GM12878 (cell line): Measurements from ENCODE around the gene GAS2L2. TPM values are rescaled to one million over a fixed set of nuclear protein-coding genes. Genes with fewer than 3 reads are reported as not detected.

Source experiments
- ATAC-seq: fragments of 200-7000 bp; cut with Tn5 transposase; 3 replicates; pipeline ENCODE4 v1.9.1; 2020; ENCODE audit warnings: mild to moderate bottlenecking, moderate library complexity
- BruUV-seq: library from RNA; stranded (reverse); fragments of 400-500 nt; replicated peaks from 2 replicates; lab custom pipeline; 2021; lab: Mats Ljungman, UMichigan
- CTCF ChIA-PET: fragments of 300-600 bp; sonication (Branson Sonifier 250); formaldehyde crosslinking; extraction: SDS; loops from one replicate; lab custom pipeline; 2021; ENCODE audit warnings: inconsistent platforms; lab: Yijun Ruan, JAX
- POLR2A ChIA-PET: fragments of 350-600 bp; formaldehyde crosslinking; extraction: SDS; loops from one replicate; lab custom pipeline; 2021; ENCODE audit warnings: inconsistent platforms; lab: Charles Lee
- RAD21 ChIA-PET: fragments of 300-600 bp; sonication (Branson Sonifier 250); formaldehyde crosslinking; loops from one replicate; lab custom pipeline; 2023; ENCODE audit warnings: antibody characterized with exemption; ENCODE audit not compliant: unreplicated experiment; lab: Charles Lee
- SMC1A ChIA-PET: fragments of 300-600 bp; sonication (Branson Sonifier 250); formaldehyde crosslinking; loops from one replicate; lab custom pipeline; 2023; ENCODE audit not compliant: unreplicated experiment, uncharacterized antibody; lab: Charles Lee
- DNase-seq: peaks from one replicate; pipeline ENCODE4 v3.0.0-alpha.2; 2011; ENCODE audit warnings: low read depth, low spot score
- FAIRE-seq: peaks from 3 replicates; lab custom pipeline; 2011; peaks lifted over from hg19 to GRCh38; lab: Jason Lieb, UNC
- H2AFZ ChIP-seq: 2 replicates; pipeline ENCODE4 v1.6.0; 2011; ENCODE audit warnings: low read depth, low read length, control low read depth; ENCODE audit not compliant: control insufficient read depth
- H3K27ac ChIP-seq: 2 replicates; pipeline ENCODE4 v1.5.1; 2011; ENCODE audit warnings: control low read depth; ENCODE audit not compliant: control insufficient read depth, insufficient read depth
- H3K27me3 ChIP-seq, 2 experiments: replicated peaks in 1 of 2; 2 replicates each; pipeline versions ENCODE4 v1.6.0 to v1.6.1; 2011; ENCODE audit warnings: low read length in 1 of 2; ENCODE audit not compliant: control insufficient read depth in 2 of 2, insufficient read depth in 2 of 2
- H3K36me3 ChIP-seq, 2 experiments: 2 replicates each; pipeline ENCODE4 v1.5.1; 2011; ENCODE audit warnings: low read length in 1 of 2; ENCODE audit not compliant: control insufficient read depth in 2 of 2, insufficient read depth in 2 of 2
- H3K4me1 ChIP-seq: 2 replicates; pipeline ENCODE4 v1.6.1; 2011; ENCODE audit warnings: mild to moderate bottlenecking, low read length, moderate library complexity, mixed read lengths; ENCODE audit not compliant: control insufficient read depth, insufficient read depth
- H3K4me2 ChIP-seq: 2 replicates; pipeline ENCODE4 v1.6.0; 2011; ENCODE audit warnings: control low read depth; ENCODE audit not compliant: control insufficient read depth, insufficient read depth
- H3K4me3 ChIP-seq: fragments of 200-600 bp; sonication (generic); 2 replicates; pipeline ENCODE4 v1.5.1; 2016
- H3K79me2 ChIP-seq: 2 replicates; pipeline ENCODE4 v1.6.0; 2011; ENCODE audit warnings: low read length; ENCODE audit not compliant: control insufficient read depth, insufficient read depth
- H3K9ac ChIP-seq: 2 replicates; pipeline ENCODE4 v1.8.0; 2011; ENCODE audit warnings: low read length, control low read depth, mixed read lengths; ENCODE audit not compliant: control insufficient read depth, insufficient read depth
- H3K9me3 ChIP-seq: replicated peaks from 3 replicates; pipeline ENCODE4 v1.5.1; 2011; ENCODE audit warnings: mild to moderate bottlenecking, low read length; ENCODE audit not compliant: control insufficient read depth, insufficient read depth
- H4K20me1 ChIP-seq: 2 replicates; pipeline ENCODE4 v1.6.0; 2011; ENCODE audit not compliant: control insufficient read depth, insufficient read depth
- CBX5 ChIP-seq: sonication (generic); IDR thresholded peaks from 2 replicates; pipeline ENCODE4 v1.6.1; 2016; ENCODE audit warnings: low read depth, moderate library complexity, mild to moderate bottlenecking, inconsistent platforms
- CHD4 ChIP-seq: fragments of 200-600 bp; sonication (generic); IDR thresholded peaks from 2 replicates; pipeline ENCODE4 v1.6.1; 2016; ENCODE audit warnings: mild to moderate bottlenecking
- NFXL1 ChIP-seq: fragments of 450-650 bp; IDR thresholded peaks from 2 replicates; pipeline ENCODE4 v1.6.1; 2017; ENCODE audit warnings: antibody characterized with exemption, mild to moderate bottlenecking, borderline replicate concordance
- POLR2AphosphoS5 ChIP-seq: IDR thresholded peaks from 2 replicates; pipeline ENCODE4 v1.6.1; 2011; ENCODE audit warnings: mild to moderate bottlenecking, low read length, inconsistent platforms
- RCOR1 ChIP-seq: conservative IDR thresholded peaks from 2 replicates; pipeline ENCODE4 v1.6.1; 2012; ENCODE audit warnings: low read depth, low read length, improper control_type of control experiment
- ZNF592 ChIP-seq: fragments of 450-650 bp; IDR thresholded peaks from 2 replicates; pipeline ENCODE4 v1.6.1; 2017; ENCODE audit warnings: mild to moderate bottlenecking, moderate library complexity
- WGBS: methylation state at CpG from one replicate; pipeline ENCODE4 v1.1.6; 2016; ENCODE audit warnings: low lambda C conversion rate; ENCODE audit not compliant: insufficient replicate concordance, insufficient coverage; ENCODE audit errors: missing lambda C conversion rate; 5-methylcytosine and 5-hydroxymethylcytosine counted together
- in situ Hi-C: fragments of 300-500 bp; cut with MboI; formaldehyde crosslinking; loops from 9 replicates; pipeline ENCODE4 v1.14.3; 2018; ENCODE audit warnings: mixed read lengths
- intact Hi-C: fragments of 100-400 bp; cut with micrococcal nuclease; formaldehyde crosslinking; loops from one replicate; pipeline ENCODE4 v1.14.2; 2022; ENCODE audit not compliant: unreplicated experiment
- polyA plus RNA-seq, 11 experiments: library from polyadenylated mRNA; depleted of rRNA in 4 of 11; unstranded in 6 of 11; stranded (reverse) in 5 of 11; fragments of >200 nt; fragmentation: Nextera tagmentation in 4 of 11; fragmentation: Illumina TruSeq in 1 of 11; extraction: Ambion mirVana in 4 of 11; extraction: Trizol in 1 of 11; gene quantifications; 1 replicate in 1 of 11; 2 replicates in 10 of 11; pipeline versions ENCODE4 v1.2.1 to v1.2.3, GENCODE V29; 2011 to 2016; ENCODE audit warnings: inconsistent platforms in 2 of 11, missing spikeins in 2 of 11, low read depth in 1 of 11
- total RNA-seq, 4 experiments: library from RNA; depleted of rRNA in 3 of 4; stranded (reverse); fragments of >200 nt in 3 of 4; fragmentation: Illumina TruSeq in 1 of 4; extraction: Trizol in 1 of 4; gene quantifications; 2 replicates each; pipeline versions ENCODE4 v1.2.1 to v1.2.3, GENCODE V29; 2013 to 2021
- TF ChIP-seq, protein P1 (sequence below): fragments of 450-650 bp; IDR thresholded peaks from 2 replicates; pipeline ENCODE4 v1.6.1; 2017; ENCODE audit warnings: mild to moderate bottlenecking, moderate library complexity
- TF ChIP-seq, protein P2 (sequence below): fragments of 450-650 bp; IDR thresholded peaks from 2 replicates; pipeline ENCODE4 v1.6.1; 2017; ENCODE audit warnings: antibody characterized with exemption, mild to moderate bottlenecking, moderate library complexity
- TF ChIP-seq, protein P3 (sequence below): fragments of 450-650 bp; IDR thresholded peaks from 2 replicates; pipeline ENCODE4 v1.6.1; 2016; ENCODE audit warnings: mild to moderate bottlenecking

Gene GAS2L2
- total and polyA plus RNA-seq, 10 of the 15 experiments (the other 5 are each of a cell fraction or from before 2014, with no cell fraction given): 0.01 TPM; not detected in 9

GRCh38 chr17:35750526-35751395 lies 2.3 kb downstream of the GAS2L2 start:
- H3K4me1 ChIP-seq: no peaks in the 10 kb centered on the region
- ChIA-PET RAD21 (interaction anchor here (1.0 to 4.5 kb wide), 2 partner anchors 138 to 196 kb away, joined by 5 to 55 read pairs; no protein-coding TSS in a partner anchor), POLR2A (no interaction called here), CTCF (interaction anchor here (2.3 kb wide), 1 partner anchor 137 kb away, joined by 9 read pairs; no protein-coding TSS in a partner anchor), SMC1A (interaction anchor here (0.6 kb wide), 1 partner anchor 115 kb away, joined by 3 read pairs; no protein-coding TSS in a partner anchor)
- intact Hi-C loops: no loop called here
- no peak overlapping the region for H3K27ac ChIP-seq
- FAIRE-seq (no peak), DNase-seq (no peak), ATAC-seq (no peak)
- no peaks in the 10 kb centered on the region for H4K20me1 ChIP-seq
- H3K27me3 ChIP-seq: peaks cover 2 to 6% of the 10 kb centered on the region in 2 experiments; a peak in 3 of 4 replicates
- no peak overlapping the region for H3K4me3 ChIP-seq
- in situ Hi-C loops: no loop called here
- no peak overlapping the region for H3K4me2 ChIP-seq
- H3K9ac ChIP-seq: no peak overlapping the region
- H3K36me3 ChIP-seq: no peaks in the 10 kb centered on the region
- H3K9me3 ChIP-seq: no peaks in the 10 kb centered on the region
- 77% methylated on average over 10 of the region's 10 CpGs for WGBS
- no TSS peak for BruUV-seq
- H2AFZ ChIP-seq: no peak overlapping the region
- no peaks in the 10 kb centered on the region for H3K79me2 ChIP-seq
- TF ChIP-seq ZNF592 (no peak), POLR2AphosphoS5 (no peak), RCOR1 (no peak), NFXL1 (no peak), CHD4 (no peak), CBX5 (no peak)
- TF ChIP-seq, protein P1, sequence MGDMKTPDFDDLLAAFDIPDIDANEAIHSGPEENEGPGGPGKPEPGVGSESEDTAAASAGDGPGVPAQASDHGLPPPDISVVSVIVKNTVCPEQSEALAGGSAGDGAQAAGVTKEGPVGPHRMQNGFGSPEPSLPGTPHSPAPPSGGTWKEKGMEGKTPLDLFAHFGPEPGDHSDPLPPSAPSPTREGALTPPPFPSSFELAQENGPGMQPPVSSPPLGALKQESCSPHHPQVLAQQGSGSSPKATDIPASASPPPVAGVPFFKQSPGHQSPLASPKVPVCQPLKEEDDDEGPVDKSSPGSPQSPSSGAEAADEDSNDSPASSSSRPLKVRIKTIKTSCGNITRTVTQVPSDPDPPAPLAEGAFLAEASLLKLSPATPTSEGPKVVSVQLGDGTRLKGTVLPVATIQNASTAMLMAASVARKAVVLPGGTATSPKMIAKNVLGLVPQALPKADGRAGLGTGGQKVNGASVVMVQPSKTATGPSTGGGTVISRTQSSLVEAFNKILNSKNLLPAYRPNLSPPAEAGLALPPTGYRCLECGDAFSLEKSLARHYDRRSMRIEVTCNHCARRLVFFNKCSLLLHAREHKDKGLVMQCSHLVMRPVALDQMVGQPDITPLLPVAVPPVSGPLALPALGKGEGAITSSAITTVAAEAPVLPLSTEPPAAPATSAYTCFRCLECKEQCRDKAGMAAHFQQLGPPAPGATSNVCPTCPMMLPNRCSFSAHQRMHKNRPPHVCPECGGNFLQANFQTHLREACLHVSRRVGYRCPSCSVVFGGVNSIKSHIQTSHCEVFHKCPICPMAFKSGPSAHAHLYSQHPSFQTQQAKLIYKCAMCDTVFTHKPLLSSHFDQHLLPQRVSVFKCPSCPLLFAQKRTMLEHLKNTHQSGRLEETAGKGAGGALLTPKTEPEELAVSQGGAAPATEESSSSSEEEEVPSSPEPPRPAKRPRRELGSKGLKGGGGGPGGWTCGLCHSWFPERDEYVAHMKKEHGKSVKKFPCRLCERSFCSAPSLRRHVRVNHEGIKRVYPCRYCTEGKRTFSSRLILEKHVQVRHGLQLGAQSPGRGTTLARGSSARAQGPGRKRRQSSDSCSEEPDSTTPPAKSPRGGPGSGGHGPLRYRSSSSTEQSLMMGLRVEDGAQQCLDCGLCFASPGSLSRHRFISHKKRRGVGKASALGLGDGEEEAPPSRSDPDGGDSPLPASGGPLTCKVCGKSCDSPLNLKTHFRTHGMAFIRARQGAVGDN: no peak
- TF ChIP-seq, protein P2, sequence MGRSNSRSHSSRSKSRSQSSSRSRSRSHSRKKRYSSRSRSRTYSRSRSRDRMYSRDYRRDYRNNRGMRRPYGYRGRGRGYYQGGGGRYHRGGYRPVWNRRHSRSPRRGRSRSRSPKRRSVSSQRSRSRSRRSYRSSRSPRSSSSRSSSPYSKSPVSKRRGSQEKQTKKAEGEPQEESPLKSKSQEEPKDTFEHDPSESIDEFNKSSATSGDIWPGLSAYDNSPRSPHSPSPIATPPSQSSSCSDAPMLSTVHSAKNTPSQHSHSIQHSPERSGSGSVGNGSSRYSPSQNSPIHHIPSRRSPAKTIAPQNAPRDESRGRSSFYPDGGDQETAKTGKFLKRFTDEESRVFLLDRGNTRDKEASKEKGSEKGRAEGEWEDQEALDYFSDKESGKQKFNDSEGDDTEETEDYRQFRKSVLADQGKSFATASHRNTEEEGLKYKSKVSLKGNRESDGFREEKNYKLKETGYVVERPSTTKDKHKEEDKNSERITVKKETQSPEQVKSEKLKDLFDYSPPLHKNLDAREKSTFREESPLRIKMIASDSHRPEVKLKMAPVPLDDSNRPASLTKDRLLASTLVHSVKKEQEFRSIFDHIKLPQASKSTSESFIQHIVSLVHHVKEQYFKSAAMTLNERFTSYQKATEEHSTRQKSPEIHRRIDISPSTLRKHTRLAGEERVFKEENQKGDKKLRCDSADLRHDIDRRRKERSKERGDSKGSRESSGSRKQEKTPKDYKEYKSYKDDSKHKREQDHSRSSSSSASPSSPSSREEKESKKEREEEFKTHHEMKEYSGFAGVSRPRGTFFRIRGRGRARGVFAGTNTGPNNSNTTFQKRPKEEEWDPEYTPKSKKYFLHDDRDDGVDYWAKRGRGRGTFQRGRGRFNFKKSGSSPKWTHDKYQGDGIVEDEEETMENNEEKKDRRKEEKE: no peak
- TF ChIP-seq, protein P3, sequence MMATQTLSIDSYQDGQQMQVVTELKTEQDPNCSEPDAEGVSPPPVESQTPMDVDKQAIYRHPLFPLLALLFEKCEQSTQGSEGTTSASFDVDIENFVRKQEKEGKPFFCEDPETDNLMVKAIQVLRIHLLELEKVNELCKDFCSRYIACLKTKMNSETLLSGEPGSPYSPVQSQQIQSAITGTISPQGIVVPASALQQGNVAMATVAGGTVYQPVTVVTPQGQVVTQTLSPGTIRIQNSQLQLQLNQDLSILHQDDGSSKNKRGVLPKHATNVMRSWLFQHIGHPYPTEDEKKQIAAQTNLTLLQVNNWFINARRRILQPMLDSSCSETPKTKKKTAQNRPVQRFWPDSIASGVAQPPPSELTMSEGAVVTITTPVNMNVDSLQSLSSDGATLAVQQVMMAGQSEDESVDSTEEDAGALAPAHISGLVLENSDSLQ: no peak
